Measurements from ENCODE around the gene CDC42BPB.

Gene CDC42BPB

DNA sequence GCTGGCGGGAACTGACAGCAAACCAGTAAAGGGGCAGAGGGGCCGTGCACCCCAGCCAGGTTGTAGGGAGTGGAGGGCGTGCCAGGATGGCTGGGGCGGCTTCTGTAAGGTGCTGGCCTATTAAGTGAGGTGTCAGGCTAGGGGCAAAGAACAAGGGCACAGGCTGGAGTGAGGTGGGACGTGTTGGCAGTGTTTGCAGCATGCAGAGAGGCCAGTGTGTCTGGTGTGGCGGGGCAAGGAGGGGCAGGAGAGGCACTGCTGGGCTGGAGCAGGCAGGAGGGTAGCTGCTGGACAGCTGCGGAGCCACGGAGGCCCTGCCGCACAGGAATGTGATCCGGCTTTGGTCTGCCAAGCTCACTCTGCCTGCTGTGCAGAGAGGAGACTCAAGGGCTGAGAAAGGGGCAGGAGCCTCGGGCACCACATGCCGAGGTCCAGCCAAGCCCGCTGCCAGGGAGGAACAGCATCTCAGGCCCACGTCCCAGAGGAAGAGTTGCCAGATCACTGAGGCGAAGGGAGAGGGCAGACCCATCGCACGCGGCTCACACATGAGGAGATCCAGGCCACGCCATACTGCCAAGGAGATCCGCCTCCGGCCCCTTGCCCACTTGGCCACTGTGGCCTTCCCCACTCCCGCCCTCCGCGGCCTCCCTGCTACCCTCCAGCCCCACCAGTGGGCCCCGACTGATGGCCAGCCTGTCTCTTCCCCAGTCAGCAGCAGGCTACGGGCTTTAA, 88.1 kb downstream of the CDC42BPB start:
- CTCF ChIA-PET: no interaction called here

GRCh38 chr14:102968306-102968705, 89.0 kb downstream of the CDC42BPB start:
- Histone ChIP-seq H3K36me3 (ENCODE audit: control insufficient read depth in 2 of 2, insufficient read depth in 1 of 2, low read length in 2 of 2) (peaks cover 22 to 92% of the 10 kb centered on the region in 2 experiments), H3K9me3 (ENCODE audit: control insufficient read depth, insufficient read depth, low read depth, low read length) (no peaks in the 10 kb centered on the region), H3K4me1 (ENCODE audit: control insufficient read depth, insufficient read depth, low read length) (no peaks in the 10 kb centered on the region), H3K4me3 (ENCODE audit: low read depth, low read length) (no peak overlapping the region), H3K27ac (ENCODE audit: extremely low read depth, low read depth, low read length) (no peak overlapping the region)
- CTCF ChIA-PET: no interaction called here
- POLR2A ChIA-PET: no interaction called here
- TF ChIP-seq ZNF423 (tag by site-specific recombination; IDR thresholded peaks at IDR 0.05): no peak
- no peak for TF ChIP-seq PRDM1 (tag by site-specific recombination; IDR thresholded peaks at IDR 0.05)
- no peak for TF ChIP-seq ZNF658 (tag by site-specific recombination; IDR thresholded peaks at IDR 0.05)
- TF ChIP-seq, protein P1, sequence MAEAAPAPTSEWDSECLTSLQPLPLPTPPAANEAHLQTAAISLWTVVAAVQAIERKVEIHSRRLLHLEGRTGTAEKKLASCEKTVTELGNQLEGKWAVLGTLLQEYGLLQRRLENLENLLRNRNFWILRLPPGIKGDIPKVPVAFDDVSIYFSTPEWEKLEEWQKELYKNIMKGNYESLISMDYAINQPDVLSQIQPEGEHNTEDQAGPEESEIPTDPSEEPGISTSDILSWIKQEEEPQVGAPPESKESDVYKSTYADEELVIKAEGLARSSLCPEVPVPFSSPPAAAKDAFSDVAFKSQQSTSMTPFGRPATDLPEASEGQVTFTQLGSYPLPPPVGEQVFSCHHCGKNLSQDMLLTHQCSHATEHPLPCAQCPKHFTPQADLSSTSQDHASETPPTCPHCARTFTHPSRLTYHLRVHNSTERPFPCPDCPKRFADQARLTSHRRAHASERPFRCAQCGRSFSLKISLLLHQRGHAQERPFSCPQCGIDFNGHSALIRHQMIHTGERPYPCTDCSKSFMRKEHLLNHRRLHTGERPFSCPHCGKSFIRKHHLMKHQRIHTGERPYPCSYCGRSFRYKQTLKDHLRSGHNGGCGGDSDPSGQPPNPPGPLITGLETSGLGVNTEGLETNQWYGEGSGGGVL (tag by site-specific recombination; IDR thresholded peaks at IDR 0.05): no peak
- no peak for TF ChIP-seq ZNF600 (tag by site-specific recombination; IDR thresholded peaks at IDR 0.05)
- TF ChIP-seq ZNF571 (tag by site-specific recombination; IDR thresholded peaks at IDR 0.05): no peak

More for the DNA sequence above, 88.1 kb downstream of the CDC42BPB start:
- Histone ChIP-seq H3K36me3 (ENCODE audit: control insufficient read depth in 2 of 2, insufficient read depth in 1 of 2, low read length in 2 of 2) (peaks cover 22 to 92% of the 10 kb centered on the region in 2 experiments), H3K27ac (ENCODE audit: extremely low read depth, low read depth, low read length) (no peak overlapping the region), H3K4me1 (ENCODE audit: control insufficient read depth, insufficient read depth, low read length) (no peaks in the 10 kb centered on the region), H3K9me3 (ENCODE audit: control insufficient read depth, insufficient read depth, low read depth, low read length) (no peaks in the 10 kb centered on the region), H3K4me3 (ENCODE audit: low read depth, low read length) (no peak overlapping the region)
- TF ChIP-seq ZNF600 (tag by site-specific recombination; IDR thresholded peaks at IDR 0.05): peak; percentile 32; the same call in 1 of the 2 replicates
- no peak for TF ChIP-seq ZNF626 (tag by site-specific recombination; IDR thresholded peaks at IDR 0.05)
- POLR2A ChIA-PET: no interaction called here

DNA sequence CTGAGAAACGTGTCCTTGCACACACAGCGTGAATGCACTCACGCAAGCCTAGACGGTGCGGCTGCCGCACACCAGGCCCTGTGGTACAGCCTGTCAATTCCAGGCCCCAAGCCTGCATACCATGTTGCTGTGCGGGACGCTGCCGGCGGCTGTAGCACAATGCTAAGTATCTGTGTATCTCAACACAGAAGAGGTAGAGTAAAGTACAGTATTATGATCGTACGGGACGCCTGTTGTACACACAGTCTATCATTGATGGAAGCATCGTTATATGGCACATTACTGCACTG, 89.9 kb downstream of the CDC42BPB start:
- CTCF ChIA-PET: interaction anchor here (0.6 kb wide), 1 partner anchor 9 kb away, joined by 3 read pairs; no protein-coding TSS in a partner anchor
- Histone ChIP-seq H3K9me3 (ENCODE audit: control insufficient read depth, insufficient read depth, low read depth, low read length) (no peaks in the 10 kb centered on the region), H3K4me3 (ENCODE audit: low read depth, low read length) (no peak overlapping the region), H3K27ac (ENCODE audit: extremely low read depth, low read depth, low read length) (no peak overlapping the region), H3K36me3 (ENCODE audit: control insufficient read depth in 2 of 2, insufficient read depth in 1 of 2, low read length in 2 of 2) (peaks cover 30 to 93% of the 10 kb centered on the region in 2 experiments), H3K4me1 (ENCODE audit: control insufficient read depth, insufficient read depth, low read length) (no peaks in the 10 kb centered on the region)
- TF ChIP-seq ZNF548 (tag by site-specific recombination; IDR thresholded peaks at IDR 0.05) (no peak), ZBTB20 (tag by site-specific recombination; IDR thresholded peaks at IDR 0.05) (no peak), SCRT2 (tag by site-specific recombination; IDR thresholded peaks at IDR 0.05) (no peak), ZBTB7A (tag by site-specific recombination; IDR thresholded peaks at IDR 0.05; ENCODE audit: low read depth) (no peak), ZNF239 (tag by site-specific recombination; IDR thresholded peaks at IDR 0.05) (no peak), GLIS2 (tag by site-specific recombination; IDR thresholded peaks at IDR 0.05) (no peak), TRIM28 (IDR thresholded peaks at IDR 0.05; ENCODE audit: borderline replicate concordance, low read length) (no peak), ZNF416 (tag by site-specific recombination; IDR thresholded peaks at IDR 0.05) (no peak), ZNF423 (tag by site-specific recombination; IDR thresholded peaks at IDR 0.05) (no peak), REPIN1 (tag by site-specific recombination; IDR thresholded peaks at IDR 0.05; ENCODE audit: low read depth) (no peak), ZNF670 (tag by site-specific recombination; IDR thresholded peaks at IDR 0.05; ENCODE audit: low read depth) (no peak), GFI1B (tag by site-specific recombination; IDR thresholded peaks at IDR 0.05) (no peak)
- TF ChIP-seq, protein P2, sequence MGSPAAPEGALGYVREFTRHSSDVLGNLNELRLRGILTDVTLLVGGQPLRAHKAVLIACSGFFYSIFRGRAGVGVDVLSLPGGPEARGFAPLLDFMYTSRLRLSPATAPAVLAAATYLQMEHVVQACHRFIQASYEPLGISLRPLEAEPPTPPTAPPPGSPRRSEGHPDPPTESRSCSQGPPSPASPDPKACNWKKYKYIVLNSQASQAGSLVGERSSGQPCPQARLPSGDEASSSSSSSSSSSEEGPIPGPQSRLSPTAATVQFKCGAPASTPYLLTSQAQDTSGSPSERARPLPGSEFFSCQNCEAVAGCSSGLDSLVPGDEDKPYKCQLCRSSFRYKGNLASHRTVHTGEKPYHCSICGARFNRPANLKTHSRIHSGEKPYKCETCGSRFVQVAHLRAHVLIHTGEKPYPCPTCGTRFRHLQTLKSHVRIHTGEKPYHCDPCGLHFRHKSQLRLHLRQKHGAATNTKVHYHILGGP (tag by site-specific recombination; IDR thresholded peaks at IDR 0.05): no peak
- TF ChIP-seq, protein P3, sequence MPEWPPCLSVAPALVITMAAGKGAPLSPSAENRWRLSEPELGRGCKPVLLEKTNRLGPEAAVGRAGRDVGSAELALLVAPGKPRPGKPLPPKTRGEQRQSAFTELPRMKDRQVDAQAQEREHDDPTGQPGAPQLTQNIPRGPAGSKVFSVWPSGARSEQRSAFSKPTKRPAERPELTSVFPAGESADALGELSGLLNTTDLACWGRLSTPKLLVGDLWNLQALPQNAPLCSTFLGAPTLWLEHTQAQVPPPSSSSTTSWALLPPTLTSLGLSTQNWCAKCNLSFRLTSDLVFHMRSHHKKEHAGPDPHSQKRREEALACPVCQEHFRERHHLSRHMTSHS (tag by site-specific recombination; IDR thresholded peaks at IDR 0.05): no peak
- POLR2A ChIA-PET: no interaction called here
